ENCODE measurements around the gene ENKUR.

The ENKUR gene, protein sequence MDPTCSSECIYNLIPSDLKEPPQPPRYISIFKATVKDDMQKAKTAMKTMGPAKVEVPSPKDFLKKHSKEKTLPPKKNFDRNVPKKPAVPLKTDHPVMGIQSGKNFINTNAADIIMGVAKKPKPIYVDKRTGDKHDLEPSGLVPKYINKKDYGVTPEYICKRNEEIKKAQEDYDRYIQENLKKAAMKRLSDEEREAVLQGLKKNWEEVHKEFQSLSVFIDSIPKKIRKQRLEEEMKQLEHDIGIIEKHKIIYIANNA

GRCh38 chr10:25015828-25016375, at the start of gene ENKUR:
Gene ENKUR, minus strand, starts transcription at chr10:25016158. Its CDS starts 222 bp downstream, at chr10:25015936.
- DNase-seq (ENCODE audit: low read depth), result peak; percentile 91

- no peak for DNase-seq (ENCODE audit: low read depth)
These were observed 48.4 kb upstream of the ENKUR start for GRCh38 chr10:25064401-25064800.

DNA sequence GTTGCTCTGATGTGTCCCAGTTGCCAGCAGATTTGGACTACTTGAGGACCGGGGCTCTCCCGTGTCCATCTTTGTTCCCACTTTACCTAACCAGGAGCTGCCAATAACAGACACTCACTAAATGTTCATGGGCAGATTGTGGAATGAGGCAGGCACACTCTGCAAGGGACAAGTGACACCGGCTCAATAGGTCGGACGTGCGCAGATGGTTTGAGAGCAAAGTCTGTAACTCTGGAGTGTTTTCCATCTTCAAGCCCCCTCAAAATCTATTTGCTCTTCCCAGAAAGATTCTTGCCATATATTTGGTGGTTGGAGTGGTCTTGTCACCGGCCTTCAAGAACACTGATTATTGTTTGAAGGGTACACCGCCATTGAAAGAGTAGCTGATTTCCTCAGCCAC, 47.7 kb upstream of the ENKUR start:
- DNase-seq (ENCODE audit: low read depth), result no peak

GRCh38 chr10:25063157-25063556, 47.2 kb upstream of the ENKUR start:
- no peak for DNase-seq (ENCODE audit: low read depth)

GRCh38 chr10:25061711-25062449, 45.9 kb upstream of the ENKUR start:
- DNase-seq (ENCODE audit: low read depth), result no peak

GRCh38 chr10:25061125-25061524, 45.2 kb upstream of the ENKUR start:
- DNase-seq (ENCODE audit: low read depth), result no peak

GRCh38 chr10:25059990-25060389, 44.0 kb upstream of the ENKUR start:
- no peak for DNase-seq (ENCODE audit: low read depth)

DNA sequence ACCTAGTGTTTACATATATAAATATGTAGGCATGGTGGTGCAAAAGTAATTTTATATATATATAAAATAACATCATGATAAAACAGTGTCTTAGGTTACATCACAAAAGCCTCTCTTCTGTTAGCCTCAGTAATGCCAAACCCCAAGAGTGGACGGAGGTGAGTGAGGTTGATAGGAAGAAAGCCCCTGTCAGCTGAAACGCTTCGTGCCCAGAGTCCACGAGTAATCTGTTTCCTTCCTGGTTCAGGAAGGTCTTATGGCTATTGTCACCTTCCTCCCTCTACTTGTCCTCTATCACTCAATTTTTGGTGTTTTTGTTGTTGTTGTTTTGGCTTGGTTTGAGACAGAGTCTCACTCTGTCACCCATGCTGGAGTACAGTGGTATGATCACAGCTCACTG, 41.9 kb upstream of the ENKUR start:
- DNase-seq (ENCODE audit: low read depth), result no peak

GRCh38 chr10:25056726-25057125, 40.8 kb upstream of the ENKUR start:
- DNase-seq (ENCODE audit: low read depth), result no peak

DNA sequence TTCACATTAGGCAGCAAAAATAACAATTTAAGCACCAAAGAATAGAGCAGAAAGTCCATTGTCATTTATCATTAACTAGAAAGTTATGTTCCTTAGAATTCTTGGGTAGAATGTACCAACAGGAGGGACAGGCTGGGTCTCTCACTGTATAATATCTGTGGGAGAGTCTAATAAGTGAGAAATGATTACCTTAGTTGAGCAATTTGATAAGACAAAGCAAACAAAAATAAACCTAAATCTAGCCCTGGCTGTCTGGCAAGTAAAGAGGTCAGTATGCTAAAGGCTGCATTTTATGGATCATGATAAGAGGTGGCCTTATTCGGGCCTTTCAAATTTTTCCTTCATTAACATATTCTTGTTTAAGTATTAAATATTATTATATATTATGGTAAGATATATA, 36.1 kb upstream of the ENKUR start:
- no peak for DNase-seq (ENCODE audit: low read depth)

GRCh38 chr10:25050402-25050801, 34.4 kb upstream of the ENKUR start:
- no peak for DNase-seq (ENCODE audit: low read depth)

- DNase-seq (ENCODE audit: low read depth), result no peak
These were observed 34.0 kb upstream of the ENKUR start for GRCh38 chr10:25049966-25050365.

GRCh38 chr10:25048450-25048849, 32.5 kb upstream of the ENKUR start:
- no peak for DNase-seq (ENCODE audit: low read depth)

DNA sequence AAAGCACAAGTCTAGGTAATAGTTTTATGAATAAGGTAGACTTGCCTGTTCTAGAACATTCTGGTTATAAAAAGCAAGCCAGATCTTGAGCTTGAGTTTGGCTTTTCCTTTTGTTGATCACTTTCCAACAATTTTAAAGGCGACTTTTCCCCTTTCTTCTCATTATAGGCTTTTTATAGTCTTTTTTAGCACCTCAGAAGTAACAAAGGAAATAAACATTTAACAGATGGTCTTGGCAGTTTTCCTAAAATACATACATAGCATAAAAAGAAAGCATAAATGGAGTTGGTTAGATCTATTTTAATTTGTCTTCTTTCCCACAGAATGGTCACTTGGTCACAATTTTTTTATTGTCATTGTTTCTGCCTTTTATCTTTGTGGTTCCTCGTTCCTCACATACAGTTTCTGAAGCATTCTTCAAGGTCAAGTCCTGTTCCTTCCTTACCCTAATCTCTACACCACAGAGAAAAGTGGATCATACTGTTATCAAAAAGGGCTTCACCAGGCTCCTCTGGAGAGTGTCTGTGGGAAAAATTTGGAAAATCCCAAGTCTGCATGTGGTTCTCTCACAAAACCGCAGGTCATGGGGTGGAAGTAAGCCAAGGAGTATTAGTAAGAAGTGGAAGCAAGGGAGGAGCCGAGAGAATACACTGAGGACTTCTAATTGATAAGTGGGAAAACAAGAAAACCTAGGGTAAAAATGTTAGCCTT, 31.8 kb upstream of the ENKUR start:
- DNase-seq (ENCODE audit: low read depth), result no peak

DNA sequence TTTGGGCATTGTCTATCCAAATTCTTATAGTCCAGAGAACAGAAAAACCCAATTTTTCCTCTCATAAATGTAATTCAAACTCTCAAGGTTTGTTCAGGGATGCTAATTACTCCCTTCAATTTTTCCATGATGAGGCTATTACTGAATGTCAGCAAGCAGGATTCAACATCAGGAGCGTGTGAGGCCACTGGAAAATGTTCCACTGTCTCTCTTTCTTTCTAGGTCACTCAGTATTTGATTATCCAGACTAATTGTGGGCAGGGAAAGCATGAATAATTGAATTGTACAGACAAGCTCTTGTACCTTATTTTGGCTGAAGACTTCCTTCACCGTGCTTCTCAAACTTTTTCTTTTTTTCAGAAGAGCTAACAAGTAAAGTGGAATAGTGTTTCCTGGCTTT, 31.1 kb upstream of the ENKUR start:
- no peak for DNase-seq (ENCODE audit: low read depth)

DNA sequence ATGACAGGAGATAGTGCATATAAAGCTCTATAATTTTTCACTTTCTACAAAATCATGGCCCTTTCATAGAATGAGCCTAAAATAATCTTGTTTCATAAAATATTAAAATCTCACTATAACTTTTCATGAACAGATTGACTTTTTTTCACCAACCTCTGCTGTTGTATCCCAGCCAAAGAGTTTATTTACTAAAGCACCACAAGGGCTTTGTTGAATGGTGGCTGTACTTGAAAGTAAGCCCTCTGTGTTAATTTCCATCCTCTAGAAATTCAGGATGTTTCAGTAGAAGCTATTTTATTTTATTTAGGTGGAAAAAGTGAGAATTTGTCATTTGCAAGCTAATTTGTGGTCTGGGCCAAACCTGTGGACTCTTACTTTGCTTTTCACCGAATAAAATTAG, 30.7 kb upstream of the ENKUR start:
- no peak for DNase-seq (ENCODE audit: low read depth)

DNA sequence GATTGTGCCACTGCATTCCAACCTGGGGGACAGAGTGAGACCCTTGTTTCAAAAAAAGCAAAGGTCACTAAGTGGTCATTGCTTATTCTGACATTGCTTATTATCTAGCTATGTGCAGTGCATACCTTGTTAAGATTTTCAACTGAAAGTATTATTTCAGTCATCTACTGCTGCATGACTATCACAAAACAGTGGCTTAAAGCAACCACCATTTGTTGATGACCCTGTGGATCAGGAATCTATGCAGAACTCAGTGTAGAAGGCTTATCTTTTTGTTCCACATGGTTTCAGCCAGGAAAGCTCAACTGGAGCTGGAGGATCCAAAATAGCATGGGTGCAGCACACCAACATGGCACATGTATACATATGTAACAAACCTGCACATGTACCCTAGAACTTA, 23.6 kb upstream of the ENKUR start:
- DNase-seq (ENCODE audit: low read depth), result no peak

GRCh38 chr10:25038325-25038724, 22.4 kb upstream of the ENKUR start:
- no peak for DNase-seq (ENCODE audit: low read depth)

DNA sequence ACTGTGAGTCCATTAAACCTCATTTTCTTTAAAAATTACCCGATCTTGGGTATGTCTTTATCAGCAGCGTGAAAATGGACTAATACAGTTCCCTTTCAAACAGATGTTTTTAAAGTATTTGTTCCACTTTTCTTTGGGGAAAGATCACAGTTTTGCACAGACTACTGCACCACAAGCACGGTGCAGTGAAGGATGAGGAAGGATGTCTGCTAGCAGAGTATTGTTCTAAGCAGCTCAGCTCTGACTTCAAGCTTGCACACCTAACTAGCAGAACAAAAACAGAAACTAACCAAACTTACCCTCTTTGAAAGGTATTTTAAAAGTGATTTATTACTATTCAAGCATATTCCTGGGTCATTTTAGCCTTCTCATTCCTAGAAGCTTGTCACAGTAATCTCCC, 20.4 kb upstream of the ENKUR start:
- DNase-seq (ENCODE audit: low read depth), result no peak

- no peak for DNase-seq (ENCODE audit: low read depth)
These were observed 13.6 kb upstream of the ENKUR start for GRCh38 chr10:25029519-25029918.

DNA sequence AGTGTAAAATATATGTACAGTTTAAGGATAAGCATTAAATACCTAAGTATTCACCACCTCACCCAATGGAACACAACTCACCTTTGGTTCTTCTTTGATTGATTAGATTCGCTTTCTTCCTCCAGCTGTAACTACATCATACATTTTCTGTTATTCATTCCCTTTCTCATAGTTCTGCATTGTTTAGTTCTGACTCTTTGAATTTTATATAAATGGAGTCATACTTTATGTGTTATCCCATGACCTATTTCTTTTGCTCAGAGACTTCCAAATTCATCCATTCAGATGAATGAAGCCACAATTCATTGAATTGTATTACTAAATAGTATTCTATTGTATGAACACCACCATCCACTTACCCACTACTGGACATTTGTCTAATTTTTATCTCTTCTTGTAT, 12.8 kb upstream of the ENKUR start:
- no peak for DNase-seq (ENCODE audit: low read depth)

- DNase-seq (ENCODE audit: low read depth), result no peak
These were observed 10.5 kb upstream of the ENKUR start for GRCh38 chr10:25026463-25026862.

DNA sequence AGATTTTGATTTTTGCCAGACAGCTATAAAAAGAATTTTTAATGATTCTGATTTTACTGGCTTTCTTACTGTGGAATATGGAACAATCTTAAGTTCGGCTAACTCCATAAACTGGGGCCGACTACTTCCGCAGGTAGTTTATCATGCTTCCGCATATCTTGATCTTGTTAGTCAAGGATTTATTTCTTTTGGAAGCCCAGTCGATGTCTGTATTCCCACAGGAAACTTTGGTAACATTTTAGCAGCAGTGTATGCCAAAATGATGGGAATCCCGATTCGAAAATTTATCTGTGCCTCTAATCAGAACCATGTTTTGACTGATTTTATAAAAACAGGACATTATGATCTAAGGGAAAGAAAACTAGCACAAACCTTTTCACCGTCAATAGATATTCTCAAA, 8.6 kb upstream of the ENKUR start:
- no peak for DNase-seq (ENCODE audit: low read depth)
